ENCODE measurements around the gene VEPH1. TPM values are rescaled to one million over a fixed set of nuclear protein-coding genes. Genes with fewer than 3 reads are reported as not detected.

The VEPH1 gene
- total RNA-seq, 1 experiment from 2014 or later, result 25.0 TPM

DNA sequence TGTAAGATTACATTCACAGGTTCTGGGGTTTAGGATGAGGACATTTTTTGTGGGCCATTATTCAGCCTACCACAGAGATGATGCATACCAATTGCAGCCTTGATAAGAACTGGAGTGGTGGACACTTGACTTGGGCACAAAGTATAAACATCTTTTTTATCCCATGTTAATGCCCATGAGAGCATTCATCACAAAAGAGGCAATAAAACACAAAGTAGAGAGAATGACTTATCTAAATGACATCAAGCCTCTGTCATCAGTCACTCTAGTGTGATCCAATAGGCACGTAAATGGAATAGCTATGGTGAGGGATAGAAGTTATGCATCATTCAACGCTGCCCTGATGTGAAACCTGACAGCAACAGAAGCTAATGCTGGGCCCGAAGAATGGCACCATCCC is 25.8 kb downstream of the VEPH1 start:
- peak; percentile 67 for DNase-seq (ENCODE audit: low spot score)

DNA sequence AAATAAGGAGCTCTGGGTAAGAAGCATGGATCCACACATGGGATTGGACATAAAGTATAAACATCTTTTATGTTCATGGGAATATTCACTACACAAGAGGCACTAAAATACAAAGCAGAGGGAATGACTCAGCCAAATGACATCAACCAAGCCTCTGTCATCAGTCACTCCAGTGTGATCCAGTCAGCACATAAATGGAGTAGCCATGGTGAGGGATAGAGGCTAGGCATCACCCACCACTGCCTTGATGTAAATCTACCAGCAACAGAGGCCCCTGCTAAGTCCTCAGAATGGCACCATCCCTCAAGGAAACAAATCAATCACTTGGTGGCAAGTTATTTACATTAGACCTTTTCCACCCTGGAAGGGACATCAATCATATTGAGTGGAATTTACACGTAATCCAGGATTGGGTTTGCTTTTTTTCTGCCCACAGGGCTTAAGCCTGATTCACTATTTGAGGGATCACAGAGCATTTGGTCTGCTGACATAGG is 27.2 kb downstream of the VEPH1 start:
- DNase-seq (ENCODE audit: low spot score), result peak; percentile 76

DNA sequence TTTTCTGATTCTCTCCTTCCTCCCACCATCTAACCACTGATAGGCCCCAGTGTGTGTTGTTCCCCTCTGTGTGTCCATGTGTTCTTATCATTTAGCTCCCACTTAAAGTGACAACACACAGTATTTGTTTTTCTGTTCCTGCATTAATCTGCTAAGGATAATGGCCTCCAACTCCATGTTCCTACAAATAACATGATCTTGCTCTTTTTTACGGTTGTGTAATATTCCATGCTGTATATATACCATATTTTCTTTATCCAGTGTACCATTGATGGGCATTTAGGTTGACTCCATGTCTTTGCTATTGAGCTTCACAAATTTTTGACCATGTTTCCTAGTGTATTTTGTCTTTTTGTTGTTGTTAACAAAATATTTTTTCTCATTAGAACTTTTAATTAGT is 30.6 kb downstream of the VEPH1 start:
- no peak for DNase-seq (ENCODE audit: low spot score)

DNA sequence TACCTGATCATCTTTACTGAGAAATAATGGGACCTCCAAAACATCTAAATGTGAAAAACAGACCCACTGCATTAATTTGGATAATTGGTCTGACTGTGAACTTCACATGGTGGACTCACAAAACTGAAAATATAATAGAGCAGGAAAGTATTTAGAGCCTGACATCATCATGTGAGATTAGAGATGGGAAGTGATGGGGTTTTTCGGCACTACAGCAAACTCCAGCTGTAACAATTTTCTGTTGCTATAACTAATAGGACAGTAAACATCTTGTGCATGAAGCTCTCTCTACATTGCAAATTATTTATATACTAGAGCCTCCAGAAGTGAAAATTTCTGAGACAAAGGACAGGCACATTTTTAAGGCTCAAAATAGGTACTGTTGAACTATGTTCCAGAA is 32.2 kb downstream of the VEPH1 start:
- DNase-seq (ENCODE audit: low spot score), result no peak

DNA sequence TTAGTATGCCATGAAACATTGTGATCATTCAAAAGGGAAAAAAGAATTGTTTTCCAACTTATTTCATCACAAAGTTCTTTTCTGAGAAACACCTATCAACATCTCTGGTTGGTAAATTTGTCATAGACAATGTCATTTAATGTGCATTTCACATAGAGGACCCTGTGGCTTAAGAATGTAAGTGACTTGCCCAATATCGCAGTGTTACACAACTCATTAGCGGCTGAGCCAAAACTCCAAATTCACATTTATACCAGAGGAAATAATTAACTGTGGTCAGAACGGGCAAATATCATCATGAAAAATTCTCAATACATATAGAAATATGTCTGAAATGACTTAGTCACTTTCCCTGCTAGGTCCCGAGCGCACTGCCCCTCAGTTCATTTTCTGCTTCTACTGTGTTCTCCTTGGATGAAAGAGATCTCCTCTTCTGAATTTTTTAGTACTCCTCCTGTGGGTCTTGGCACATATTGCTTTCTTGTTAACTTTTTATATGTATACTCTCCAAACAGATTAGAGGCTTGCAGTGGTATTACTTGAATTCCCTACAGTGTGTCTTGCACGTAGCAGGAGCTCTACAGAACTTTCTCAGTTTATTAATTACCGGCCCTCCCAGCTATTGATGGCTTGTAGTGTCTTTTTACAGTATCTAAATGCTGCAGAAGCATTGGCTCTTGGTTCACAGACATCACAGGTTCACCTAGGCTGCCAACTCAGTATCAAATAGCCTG is 33.5 kb downstream of the VEPH1 start:
- DNase-seq (ENCODE audit: low spot score), result no peak

DNA sequence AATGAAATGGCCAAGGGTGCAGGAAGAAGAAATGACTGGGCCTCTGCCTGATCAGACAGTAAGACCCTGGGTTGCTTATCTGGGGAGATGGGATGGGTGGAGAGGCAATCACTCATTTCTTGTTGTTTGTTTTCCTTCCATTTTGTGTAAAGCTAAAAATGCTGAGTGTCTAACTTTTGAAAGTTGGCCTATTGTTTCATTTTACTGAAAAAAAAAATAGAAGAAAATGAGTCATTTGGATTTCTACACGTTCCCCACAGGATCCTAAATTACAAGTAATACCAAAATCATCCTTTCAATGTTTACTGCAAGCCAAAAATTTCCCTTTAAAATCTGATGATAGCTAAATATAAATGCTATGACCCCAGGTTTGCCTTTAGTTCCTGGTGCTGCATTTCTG is 36.0 kb downstream of the VEPH1 start:
- DNase-seq (ENCODE audit: low spot score), result no peak

DNA sequence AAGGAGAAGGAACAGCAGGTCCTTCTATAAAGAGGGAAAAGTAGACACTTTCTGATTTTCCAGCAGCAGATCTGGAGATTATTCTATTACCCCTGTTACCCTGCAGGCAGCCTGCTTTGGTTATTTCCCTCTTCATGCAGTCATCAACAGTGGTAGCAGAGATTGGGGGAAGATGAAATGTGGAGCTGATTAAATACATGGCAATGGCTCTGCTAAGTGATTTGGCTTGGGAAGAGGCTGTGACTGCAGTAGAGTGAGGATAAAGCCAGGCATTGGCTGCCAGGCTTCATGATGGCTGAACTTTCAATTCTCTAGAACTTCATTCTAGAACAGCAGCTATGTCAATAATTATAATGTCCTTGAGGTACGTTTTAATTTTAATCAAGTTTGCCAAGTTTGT is 37.5 kb downstream of the VEPH1 start:
- DNase-seq (ENCODE audit: low spot score), result no peak

DNA sequence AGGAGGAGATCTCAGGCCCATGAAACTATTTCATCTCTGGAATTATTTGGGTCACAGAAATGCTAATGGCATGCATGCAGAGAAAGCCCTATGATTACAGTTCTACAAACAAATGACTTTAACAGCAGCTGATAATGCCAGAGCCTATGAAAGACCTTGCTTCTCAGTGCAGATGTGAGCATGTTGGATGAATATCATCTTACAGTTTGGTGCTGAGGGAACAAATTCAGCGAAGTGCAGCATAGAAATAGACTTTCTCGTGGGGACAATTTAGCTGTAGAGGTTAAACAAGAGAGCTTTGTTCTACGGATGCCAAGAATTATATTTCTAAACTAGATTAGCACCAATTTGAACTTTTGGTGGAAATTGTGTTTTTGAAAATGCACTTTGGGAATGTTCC is 38.9 kb downstream of the VEPH1 start:
- no peak for DNase-seq (ENCODE audit: low spot score)

DNA sequence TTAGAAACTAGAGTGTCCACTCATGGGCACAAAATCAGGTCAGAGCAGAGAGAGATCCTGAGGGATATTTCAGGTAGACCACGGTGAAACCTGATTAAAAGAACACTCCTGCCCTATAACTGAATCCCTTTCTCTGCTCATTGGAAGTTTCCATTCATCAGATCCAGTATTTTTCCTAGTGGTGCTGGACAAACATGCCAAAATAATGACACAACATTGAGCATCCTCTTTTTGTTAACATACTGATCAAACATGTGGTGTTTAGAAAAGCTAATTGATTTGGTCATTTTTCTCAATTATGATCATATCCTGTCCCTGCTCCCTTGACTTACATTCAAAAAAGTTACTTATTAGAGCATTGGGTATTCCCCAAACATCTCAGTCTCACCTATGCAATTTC is 39.4 kb downstream of the VEPH1 start:
- no peak for DNase-seq (ENCODE audit: low spot score)

DNA sequence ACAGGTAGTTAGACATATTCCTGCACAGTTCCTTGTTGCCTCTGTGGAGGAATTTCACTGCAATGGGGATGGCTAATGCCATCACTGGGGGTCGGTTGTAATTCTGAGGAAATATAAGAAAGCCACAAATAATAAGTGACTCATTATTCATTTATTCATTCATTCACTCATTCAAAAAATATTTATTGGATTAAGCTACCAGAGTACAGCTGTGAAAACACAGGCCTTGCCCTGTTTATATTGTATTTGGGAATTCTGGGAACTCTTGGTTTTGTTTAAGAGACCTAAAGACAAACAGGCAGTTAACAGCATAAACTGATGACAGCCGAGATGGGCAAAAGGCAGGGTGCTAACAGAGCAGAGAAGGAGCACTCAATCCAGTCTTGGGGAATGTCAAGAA is 43.0 kb downstream of the VEPH1 start:
- DNase-seq (ENCODE audit: low spot score), result no peak

DNA sequence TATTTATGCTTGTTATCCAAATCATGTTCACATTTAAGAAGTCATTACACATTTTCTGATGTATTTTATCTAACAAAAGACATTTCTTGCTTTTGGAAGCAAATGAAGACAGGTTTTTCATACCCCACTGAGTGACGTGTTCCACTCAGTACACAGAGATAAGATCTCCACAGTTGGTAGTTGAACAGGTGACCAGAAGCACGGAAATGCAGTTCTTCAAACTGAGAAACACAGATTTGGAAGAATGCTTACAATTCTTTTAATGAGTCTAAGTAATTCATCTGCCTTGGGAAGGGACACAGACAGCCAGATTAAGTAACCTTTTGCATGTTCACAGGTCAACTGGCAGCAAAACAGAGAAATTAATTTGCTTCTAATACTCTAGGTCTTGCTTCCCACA is 43.5 kb downstream of the VEPH1 start:
- DNase-seq (ENCODE audit: low spot score), result no peak

DNA sequence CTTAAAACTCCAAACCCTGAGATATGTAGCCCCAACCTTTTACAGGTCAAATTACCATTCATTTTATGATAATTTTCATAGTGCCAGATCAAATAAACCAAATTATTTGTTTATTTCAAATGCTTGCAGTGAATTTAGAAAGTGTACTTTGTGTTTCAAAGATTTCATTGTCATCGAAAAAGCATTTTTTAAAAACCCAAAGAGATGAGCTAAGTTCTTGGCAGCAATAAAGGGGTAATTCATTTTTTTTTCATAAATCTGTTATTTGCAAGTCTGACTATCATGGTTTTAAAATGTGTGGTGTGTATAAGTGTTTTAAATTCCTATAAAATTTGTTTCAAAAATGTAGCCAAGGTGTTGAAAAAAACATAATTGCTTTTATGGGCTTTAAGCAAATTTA is 49.4 kb downstream of the VEPH1 start:
- DNase-seq (ENCODE audit: low spot score), result no peak

DNA sequence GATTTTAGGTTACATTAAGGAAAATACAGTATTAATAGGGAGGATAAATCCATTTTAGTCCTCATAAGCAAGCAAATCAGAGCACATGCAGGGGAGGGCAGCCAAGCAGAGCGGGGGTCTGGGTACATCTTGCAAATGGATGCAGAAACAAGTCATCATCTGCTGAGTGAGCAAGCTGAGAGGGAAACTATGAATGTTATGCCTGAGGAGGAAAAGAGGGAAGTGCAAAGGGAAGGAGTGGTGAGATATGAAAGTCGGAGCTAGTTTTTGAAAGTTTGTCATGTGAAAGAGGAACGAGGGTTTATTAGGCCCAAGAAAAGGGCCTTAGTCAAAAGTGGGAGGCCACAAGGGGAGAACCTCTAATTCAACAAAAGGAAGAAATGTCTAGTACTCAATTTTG is 51.1 kb downstream of the VEPH1 start:
- DNase-seq (ENCODE audit: low spot score), result no peak

DNA sequence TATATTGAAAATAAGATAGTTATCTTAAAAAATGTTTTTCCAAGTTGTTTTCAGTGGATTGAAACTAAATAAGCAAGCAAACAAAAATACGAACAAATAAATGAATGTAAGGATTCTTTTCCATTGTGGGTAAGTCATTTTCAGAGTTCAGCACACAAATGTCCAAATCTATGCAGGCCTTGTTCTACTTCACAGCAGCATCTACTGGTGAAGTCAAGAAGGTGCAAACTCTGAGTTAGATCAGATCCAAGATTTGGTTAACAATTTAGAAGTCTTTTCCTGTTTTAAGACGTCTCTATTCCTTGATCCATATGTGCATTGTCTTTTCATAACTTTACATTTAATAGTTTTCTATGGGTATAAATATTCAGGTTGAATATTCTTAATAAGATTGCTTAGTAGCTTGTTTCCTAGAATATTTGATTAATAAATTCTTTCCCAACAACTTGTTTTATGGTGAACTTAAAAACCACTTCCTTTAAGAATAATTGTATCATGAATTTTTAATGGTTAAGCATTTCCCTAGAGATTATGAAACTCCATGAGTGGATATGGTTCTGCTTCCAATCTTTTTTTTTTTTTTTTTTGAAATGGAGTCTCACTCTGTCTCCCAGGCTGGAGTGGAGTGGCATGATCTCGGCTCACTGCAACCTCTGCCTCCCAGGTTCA is 56.1 kb downstream of the VEPH1 start:
- DNase-seq (ENCODE audit: low spot score), result peak; percentile 48

DNA sequence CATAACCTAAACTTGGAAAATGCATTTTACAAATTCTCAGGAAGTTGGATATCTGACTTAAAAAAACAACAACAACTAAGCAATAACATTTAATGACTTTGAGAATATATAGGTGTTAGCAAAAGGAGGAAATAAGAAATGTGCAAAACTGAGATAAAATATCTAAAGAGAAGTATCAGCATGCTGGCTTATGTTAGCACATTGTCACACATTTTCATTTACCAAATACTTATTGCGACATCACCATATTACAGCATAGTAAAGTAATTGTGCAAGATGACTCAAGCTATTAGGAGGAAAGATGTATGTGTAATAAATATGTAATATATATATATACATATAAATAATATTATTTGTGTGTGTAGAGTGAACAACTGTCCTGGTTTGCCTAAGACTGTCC is 57.4 kb downstream of the VEPH1 start:
- no peak for DNase-seq (ENCODE audit: low spot score)

DNA sequence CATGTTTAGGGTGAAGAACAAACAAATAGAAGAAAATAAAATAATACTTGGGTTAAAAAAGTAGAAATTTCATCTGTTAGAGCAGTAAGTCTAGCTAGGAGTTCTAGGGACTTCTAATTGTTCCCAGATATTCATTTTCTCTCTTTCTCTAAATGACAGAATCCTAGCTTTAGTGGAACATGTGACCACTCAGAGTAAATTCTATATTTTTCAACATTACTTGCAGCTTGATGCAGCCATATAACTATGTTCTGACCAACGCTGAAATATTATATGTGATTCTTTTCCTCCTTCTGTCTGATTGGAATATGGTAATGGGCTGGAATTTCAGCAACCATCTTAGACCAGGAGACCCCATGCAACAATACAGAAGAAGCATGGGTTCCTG is 58.4 kb downstream of the VEPH1 start:
- no peak for DNase-seq (ENCODE audit: low spot score)

DNA sequence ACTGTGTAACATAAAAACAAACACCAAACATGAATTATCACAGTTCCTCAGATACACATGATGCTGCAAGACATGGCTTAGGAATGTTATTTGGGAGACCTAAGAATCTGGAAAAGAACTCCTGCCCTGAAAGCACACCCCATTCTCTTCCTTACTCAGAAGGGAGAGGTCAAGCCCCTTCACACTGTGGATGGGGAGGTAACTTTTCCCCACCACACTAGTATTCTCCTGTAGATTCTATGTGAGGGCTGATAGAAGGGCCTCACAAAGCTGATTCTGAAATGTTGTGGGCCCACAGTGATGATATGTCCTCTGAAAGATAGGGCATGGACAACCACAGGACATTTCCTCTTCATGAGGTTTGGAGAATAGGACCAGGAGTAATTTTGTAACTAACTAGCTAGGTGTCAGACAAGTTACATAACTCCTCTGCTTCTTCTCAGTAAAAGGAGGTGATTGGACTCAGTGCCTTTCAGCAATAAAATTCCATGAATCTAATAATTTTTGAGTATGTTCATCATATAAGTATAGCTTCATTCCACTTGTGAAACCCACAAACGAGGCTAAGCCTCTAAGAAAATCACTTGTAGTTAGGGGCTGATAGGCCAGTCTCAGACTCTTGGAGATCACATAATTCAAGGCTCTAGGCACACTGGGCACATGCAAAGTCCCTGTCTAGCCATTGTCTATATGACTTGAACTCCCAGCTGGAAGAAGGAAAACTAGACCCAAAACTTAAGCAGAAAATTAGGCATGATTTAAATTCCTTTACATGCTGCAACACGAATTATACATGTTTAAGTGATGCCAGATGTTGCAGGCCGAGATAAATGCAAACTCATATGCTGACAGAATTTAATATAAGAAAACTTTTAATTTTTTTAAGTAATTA is 59.1 kb downstream of the VEPH1 start:
- DNase-seq (ENCODE audit: low spot score), result no peak

DNA sequence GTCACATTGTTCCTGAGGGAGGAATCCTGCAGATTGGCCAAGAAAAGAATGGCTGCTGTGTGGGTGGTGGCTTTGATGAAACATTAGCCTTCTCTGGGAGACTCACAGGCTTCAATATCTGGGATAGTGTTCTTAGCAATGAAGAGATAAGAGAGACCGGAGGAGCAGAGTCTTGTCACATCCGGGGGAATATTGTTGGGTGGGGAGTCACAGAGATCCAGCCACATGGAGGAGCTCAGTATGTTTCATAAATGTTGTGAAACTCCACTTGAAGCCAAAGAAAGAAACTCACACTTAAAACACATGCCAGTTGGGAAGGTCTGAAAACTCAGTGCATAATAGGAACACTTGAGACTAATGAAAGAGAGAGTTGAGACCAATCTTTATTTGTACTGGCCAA is 60.5 kb downstream of the VEPH1 start:
- DNase-seq (ENCODE audit: low spot score), result no peak

DNA sequence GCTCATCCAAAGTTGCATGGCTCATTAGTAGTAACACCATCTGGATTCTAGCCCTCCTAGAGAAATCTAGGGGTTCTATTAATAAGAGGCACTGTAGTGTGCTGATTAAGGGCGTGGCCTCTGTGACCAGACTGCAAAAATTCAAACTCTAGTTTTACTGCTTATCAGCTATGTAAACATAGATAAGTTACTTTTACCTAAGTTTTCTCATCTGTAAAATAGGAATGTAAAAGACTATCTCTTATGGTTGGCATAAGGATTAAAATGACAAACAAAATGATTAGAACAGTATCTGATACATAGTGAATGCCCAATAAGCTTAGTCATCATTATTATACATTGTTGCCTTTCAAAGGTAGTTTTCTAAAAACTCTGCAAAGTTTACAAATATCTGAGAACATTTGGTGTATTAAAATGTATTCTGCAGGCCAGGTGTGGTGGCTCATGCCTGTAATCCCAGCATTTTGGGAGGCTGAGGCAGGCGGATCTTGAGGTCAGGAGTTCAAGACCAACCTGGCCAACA is 62.1 kb downstream of the VEPH1 start:
- DNase-seq (ENCODE audit: low spot score), result no peak

DNA sequence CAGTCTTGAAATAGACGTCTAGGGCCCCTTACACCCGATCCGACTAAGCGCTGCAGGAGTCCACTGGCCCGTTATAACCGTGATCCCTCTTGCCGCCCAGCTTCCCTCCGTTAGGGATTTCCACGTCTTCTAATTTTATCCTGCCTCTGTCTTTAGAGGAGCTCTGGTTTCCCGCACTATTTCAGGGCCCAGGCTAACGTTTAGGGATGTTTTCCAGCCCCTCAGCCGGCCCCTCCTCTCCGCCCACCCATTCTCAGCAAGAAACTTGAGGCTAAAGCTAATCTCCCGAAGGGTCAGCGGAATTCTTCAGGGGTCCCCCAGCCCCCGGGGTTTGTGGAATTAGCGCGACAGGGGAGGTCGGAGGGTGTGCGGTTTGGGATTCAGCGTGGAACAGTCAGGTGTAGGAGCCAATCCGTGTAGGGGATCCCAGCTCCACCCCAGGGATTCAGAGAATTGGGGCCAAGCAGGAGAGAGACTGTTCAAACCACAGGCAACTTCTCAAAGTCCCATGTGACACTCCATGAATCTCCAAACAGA is 65.0 kb downstream of the VEPH1 start:
- peak; percentile 27 for DNase-seq (ENCODE audit: low spot score)

DNA sequence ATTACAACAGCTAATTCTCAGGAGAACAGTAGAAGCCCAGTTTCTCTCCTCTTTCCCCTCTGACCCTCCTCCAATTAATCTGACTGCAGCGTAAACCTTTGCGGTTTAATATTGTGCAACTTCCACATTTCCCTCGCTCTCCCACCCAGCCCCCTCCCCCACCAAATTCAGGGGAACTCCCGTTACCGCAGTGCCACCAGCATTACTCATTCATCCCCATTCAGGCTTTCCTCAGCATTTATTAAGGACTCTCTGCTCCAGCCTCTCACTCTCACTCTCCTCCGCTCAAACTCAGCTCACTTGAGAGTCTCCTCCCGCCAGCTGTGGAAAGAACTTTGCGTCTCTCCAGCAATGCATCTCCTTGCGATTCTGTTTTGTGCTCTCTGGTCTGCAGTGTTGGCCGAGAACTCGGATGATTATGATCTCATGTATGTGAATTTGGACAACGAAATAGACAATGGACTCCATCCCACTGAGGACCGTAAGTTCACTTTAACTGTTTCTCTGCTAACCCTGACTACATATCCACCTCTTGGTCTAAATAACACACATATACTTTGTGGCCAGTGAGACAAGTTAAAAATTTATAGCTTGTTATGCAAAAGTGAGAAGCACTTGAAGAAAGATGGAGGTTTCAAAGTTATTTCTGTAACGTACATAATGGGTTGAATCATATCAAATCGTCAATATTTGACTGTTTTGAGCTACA is 66.5 kb downstream of the VEPH1 start, which contains the start of gene PTX3:
Gene PTX3, plus strand, starts transcription at position 268 of the 709 bp plus-strand sequence. Its CDS starts 84 bp downstream, at position 352.
- DNase-seq (ENCODE audit: low spot score), result peak; percentile 90
